ENCODE data around the gene OTUB1. TPM values are rescaled to one million over a fixed set of nuclear protein-coding genes. Genes with fewer than 3 reads are reported as not detected.

The OTUB1 gene
- total and polyA plus RNA-seq, 2 of the 13 experiments (the other 11 are each of a cell fraction or from before 2014, with no cell fraction given): 58.8 to 130 TPM

DNA sequence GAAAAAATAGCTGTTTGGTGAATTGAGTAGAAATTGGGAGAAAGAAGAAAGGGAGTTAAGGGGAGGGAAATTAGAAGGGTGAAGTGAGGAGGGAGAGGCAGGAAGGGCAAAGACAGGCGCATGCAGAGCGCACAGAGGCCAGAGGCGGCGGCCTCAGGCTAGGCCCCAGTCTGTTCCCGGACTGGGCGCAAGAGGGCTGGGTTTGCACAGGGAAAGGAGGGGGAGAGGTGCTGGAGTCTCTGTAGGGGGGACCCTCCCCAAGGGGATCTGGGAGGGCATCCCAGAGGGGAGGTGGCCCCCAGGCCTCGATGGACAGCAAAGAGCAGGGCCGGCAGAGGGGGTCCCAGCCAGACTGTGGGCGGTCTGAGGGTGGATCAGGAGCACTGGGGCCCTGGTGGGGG is 48.2 kb downstream of the OTUB1 start:
- H3K4me3 ChIP-seq (replicated peaks in 1 of 3; ENCODE audit: insufficient read depth in 1 of 3, low read depth in 2 of 3, low read length in 3 of 3): no peak overlapping the region
- intact Hi-C loops (cut with micrococcal nuclease; ENCODE audit: unreplicated experiment): no loop called here
- H3K27me3 ChIP-seq (ENCODE audit: control insufficient read depth in 1 of 2, insufficient read depth in 2 of 2, low read length in 2 of 2): peaks cover 6 to 31% of the 10 kb centered on the region in 2 experiments; a peak in 4 of 5 replicates
- no peak overlapping the region for H3K27ac ChIP-seq (ENCODE audit: extremely low read length, insufficient read depth, low read length)
- FAIRE-seq (no peak), ATAC-seq (no peak), DNase-seq (ENCODE audit: low spot score) (no peak)
- in situ Hi-C loops (cut with HindIII; ENCODE audit: extremely low pct_ligation_motif_present, low pct_unique_long_range_greater_than_20kb): no loop called here
- TF ChIP-seq, protein P1, sequence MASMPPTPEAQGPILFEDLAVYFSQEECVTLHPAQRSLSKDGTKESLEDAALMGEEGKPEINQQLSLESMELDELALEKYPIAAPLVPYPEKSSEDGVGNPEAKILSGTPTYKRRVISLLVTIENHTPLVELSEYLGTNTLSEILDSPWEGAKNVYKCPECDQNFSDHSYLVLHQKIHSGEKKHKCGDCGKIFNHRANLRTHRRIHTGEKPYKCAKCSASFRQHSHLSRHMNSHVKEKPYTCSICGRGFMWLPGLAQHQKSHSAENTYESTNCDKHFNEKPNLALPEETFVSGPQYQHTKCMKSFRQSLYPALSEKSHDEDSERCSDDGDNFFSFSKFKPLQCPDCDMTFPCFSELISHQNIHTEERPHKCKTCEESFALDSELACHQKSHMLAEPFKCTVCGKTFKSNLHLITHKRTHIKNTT (CRISPR knock-in tag; IDR thresholded peaks at IDR 0.05): no peak
- no peak for TF ChIP-seq ZNF530 (CRISPR knock-in tag; IDR thresholded peaks at IDR 0.05; ENCODE audit: low read depth)
- no peak for TF ChIP-seq KAT2B (IDR thresholded peaks at IDR 0.05; ENCODE audit: borderline replicate concordance, low read depth, low read length)
- no peak for TF ChIP-seq ZSCAN9 (CRISPR knock-in tag; IDR thresholded peaks at IDR 0.05; ENCODE audit: borderline replicate concordance)
- TF ChIP-seq, protein P2, sequence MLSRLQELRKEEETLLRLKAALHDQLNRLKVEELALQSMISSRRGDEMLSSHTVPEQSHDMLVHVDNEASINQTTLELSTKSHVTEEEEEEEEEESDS (CRISPR knock-in tag; IDR thresholded peaks at IDR 0.05; ENCODE audit: borderline replicate concordance): no peak
- TF ChIP-seq, protein P3, sequence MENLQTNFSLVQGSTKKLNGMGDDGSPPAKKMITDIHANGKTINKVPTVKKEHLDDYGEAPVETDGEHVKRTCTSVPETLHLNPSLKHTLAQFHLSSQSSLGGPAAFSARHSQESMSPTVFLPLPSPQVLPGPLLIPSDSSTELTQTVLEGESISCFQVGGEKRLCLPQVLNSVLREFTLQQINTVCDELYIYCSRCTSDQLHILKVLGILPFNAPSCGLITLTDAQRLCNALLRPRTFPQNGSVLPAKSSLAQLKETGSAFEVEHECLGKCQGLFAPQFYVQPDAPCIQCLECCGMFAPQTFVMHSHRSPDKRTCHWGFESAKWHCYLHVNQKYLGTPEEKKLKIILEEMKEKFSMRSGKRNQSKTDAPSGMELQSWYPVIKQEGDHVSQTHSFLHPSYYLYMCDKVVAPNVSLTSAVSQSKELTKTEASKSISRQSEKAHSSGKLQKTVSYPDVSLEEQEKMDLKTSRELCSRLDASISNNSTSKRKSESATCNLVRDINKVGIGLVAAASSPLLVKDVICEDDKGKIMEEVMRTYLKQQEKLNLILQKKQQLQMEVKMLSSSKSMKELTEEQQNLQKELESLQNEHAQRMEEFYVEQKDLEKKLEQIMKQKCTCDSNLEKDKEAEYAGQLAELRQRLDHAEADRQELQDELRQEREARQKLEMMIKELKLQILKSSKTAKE (CRISPR knock-in tag; IDR thresholded peaks at IDR 0.05; ENCODE audit: borderline replicate concordance): no peak
- TF ChIP-seq STAG1 (CRISPR knock-in tag; IDR thresholded peaks at IDR 0.05): no peak
- TF ChIP-seq, protein P4, sequence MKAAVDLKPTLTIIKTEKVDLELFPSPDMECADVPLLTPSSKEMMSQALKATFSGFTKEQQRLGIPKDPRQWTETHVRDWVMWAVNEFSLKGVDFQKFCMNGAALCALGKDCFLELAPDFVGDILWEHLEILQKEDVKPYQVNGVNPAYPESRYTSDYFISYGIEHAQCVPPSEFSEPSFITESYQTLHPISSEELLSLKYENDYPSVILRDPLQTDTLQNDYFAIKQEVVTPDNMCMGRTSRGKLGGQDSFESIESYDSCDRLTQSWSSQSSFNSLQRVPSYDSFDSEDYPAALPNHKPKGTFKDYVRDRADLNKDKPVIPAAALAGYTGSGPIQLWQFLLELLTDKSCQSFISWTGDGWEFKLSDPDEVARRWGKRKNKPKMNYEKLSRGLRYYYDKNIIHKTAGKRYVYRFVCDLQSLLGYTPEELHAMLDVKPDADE (CRISPR knock-in tag; IDR thresholded peaks at IDR 0.05): no peak
- TF ChIP-seq MIER2 (CRISPR knock-in tag; IDR thresholded peaks at IDR 0.05): no peak
- TF ChIP-seq BATF2 (CRISPR knock-in tag; IDR thresholded peaks at IDR 0.05): no peak
- no peak for TF ChIP-seq ZNF20 (CRISPR knock-in tag; IDR thresholded peaks at IDR 0.05)
- TF ChIP-seq FOSL1 (CRISPR knock-in tag; IDR thresholded peaks at IDR 0.05; ENCODE audit: borderline replicate concordance): no peak
- TF ChIP-seq YEATS4 (CRISPR knock-in tag; IDR thresholded peaks at IDR 0.05; ENCODE audit: borderline replicate concordance): no peak
- ChIA-PET POLR2A (no interaction called here), CTCF (ENCODE audit: low intra/inter-chr PET ratio, low total read pairs) (no interaction called here)
- H3K9me3 ChIP-seq (ENCODE audit: low read length): no peaks in the 10 kb centered on the region
- H3K4me2 ChIP-seq (ENCODE audit: low read depth, low read length): no peak overlapping the region
- H4K20me1 ChIP-seq (ENCODE audit: insufficient read depth, low read length): peaks cover 40% of the 10 kb centered on the region; the same call in 1 of the 2 replicates
- no peaks in the 10 kb centered on the region for H3K36me3 ChIP-seq (replicated peaks in 1 of 2; ENCODE audit: control insufficient read depth in 1 of 2, insufficient read depth in 2 of 2, low read length in 2 of 2)
- no peak overlapping the region for H3K9ac ChIP-seq (ENCODE audit: insufficient read depth, low read depth, low read length)
- peaks cover 14% of the 10 kb centered on the region; the same call in 1 of the 2 replicates for H3K4me1 ChIP-seq (ENCODE audit: insufficient read depth, low read length)
- WGBS (ENCODE audit: low lambda C conversion rate): 94% methylated on average over 6 of the region's 9 CpGs
- H3K79me2 ChIP-seq (ENCODE audit: insufficient read depth, low read length): no peaks in the 10 kb centered on the region
- no TSS peak for BruUV-seq (replicated peaks)
- H2AFZ ChIP-seq (ENCODE audit: low read length): no peak overlapping the region
